A549 (cell line): ENCODE measurements around the gene NTNG2. TPM values are rescaled to one million over a fixed set of nuclear protein-coding genes. Genes with fewer than 3 reads are reported as not detected.

Experiments used
- ATAC-seq, 2 experiments: fragments of 200-7000 bp in 1 of 2; fragments of >200 bp in 1 of 2; cut with Nextera tagmentation in 1 of 2; cut with Tn5 transposase in 1 of 2; 3 replicates each; pipeline versions ENCODE4 v1.8.0 to v1.9.1; 2018 to 2020; ENCODE audit warnings: mild to moderate bottlenecking in 1 of 2, moderate library complexity in 1 of 2
- CTCF ChIA-PET: fragments of 300-600 bp; sonication (Branson Sonifier 250); formaldehyde crosslinking; extraction: SDS; loops from one replicate; lab custom pipeline; 2021; ENCODE audit warnings: antibody characterized with exemption, inconsistent platforms; lab: Yijun Ruan, JAX
- POLR2A ChIA-PET: fragments of 350-600 bp; formaldehyde crosslinking; extraction: SDS; loops from one replicate; lab custom pipeline; 2021; ENCODE audit warnings: antibody characterized with exemption, inconsistent platforms; lab: Yijun Ruan, JAX
- DNase-seq, 2 experiments: peaks; one replicate each; pipeline versions ENCODE4 v3.0.0 to v3.0.0-alpha.2; 2011 to 2016; ENCODE audit warnings: low read depth in 1 of 2, low spot score in 1 of 2
- FAIRE-seq: peaks from 2 replicates; lab custom pipeline; 2011; peaks lifted over from hg19 to GRCh38; lab: Jason Lieb, UNC
- H3K27ac ChIP-seq, 2 experiments: fragments of >200 bp; sonication (Bioruptor Twin); formaldehyde crosslinking; 3 replicates each; pipeline ENCODE4 v1.5.1; 2016 to 2017
- H3K4me1 ChIP-seq: fragments of >200 bp; sonication (Bioruptor Twin); formaldehyde crosslinking; 3 replicates; pipeline ENCODE4 v1.6.1; 2016
- H3K4me2 ChIP-seq: fragments of >200 bp; sonication (Bioruptor Twin); formaldehyde crosslinking; 3 replicates; pipeline ENCODE4 v1.6.1; 2016
- H3K4me3 ChIP-seq: fragments of >200 bp; sonication (Bioruptor Twin); formaldehyde crosslinking; 3 replicates; pipeline ENCODE4 v1.5.1; 2016
- H3K9me3 ChIP-seq: fragments of >200 bp; sonication (Bioruptor Twin); formaldehyde crosslinking; 3 replicates; pipeline ENCODE4 v1.6.1; 2016
- ATOH8 ChIP-seq: fragments of 250-450 bp; sonication (Bioruptor Pico); IDR thresholded peaks from 2 replicates; pipeline ENCODE4 v1.5.0; 2020; ENCODE audit warnings: low read depth, mild to moderate bottlenecking, moderate library complexity
- BHLHE40 ChIP-seq: IDR thresholded peaks from 2 replicates; pipeline ENCODE4 v1.6.1; 2012; ENCODE audit warnings: low read depth, low read length, inconsistent platforms
- CTCF ChIP-seq: fragments of >200 bp; sonication (Bioruptor Twin); formaldehyde crosslinking; IDR thresholded peaks from 3 replicates; pipeline ENCODE4 v1.5.1; 2016
- ELK1 ChIP-seq: fragments of 150-350 bp; IDR thresholded peaks from 2 replicates; pipeline ENCODE4 v1.6.1; 2014; ENCODE audit warnings: low read depth, mild to moderate bottlenecking, low read length
- EP300 ChIP-seq, 2 experiments: fragments of >200 bp; sonication (Bioruptor Twin); formaldehyde crosslinking; IDR thresholded peaks; 2 replicates in 1 of 2; 3 replicates in 1 of 2; pipeline ENCODE4 v1.6.1; 2016 to 2017
- ESRRA ChIP-seq: fragments of 150-350 bp; IDR thresholded peaks from 2 replicates; pipeline ENCODE4 v1.6.1; 2014; ENCODE audit warnings: mild to moderate bottlenecking, low read length, borderline replicate concordance
- FOXS1 ChIP-seq: fragments of 250-450 bp; sonication (Bioruptor Pico); IDR thresholded peaks from 2 replicates; pipeline ENCODE4 v1.5.0; 2020; ENCODE audit warnings: mild to moderate bottlenecking, moderate library complexity
- HMGXB4 ChIP-seq: fragments of 250-450 bp; sonication (Bioruptor Pico); IDR thresholded peaks from 2 replicates; pipeline ENCODE4 v1.5.0; 2021; ENCODE audit warnings: mild to moderate bottlenecking, moderate library complexity, borderline replicate concordance
- JUN ChIP-seq, 2 experiments: fragments of >200 bp; sonication (Bioruptor Twin); formaldehyde crosslinking; IDR thresholded peaks; 2 replicates in 1 of 2; 3 replicates in 1 of 2; pipeline ENCODE4 v1.6.1; 2016 to 2017
- JUNB ChIP-seq: fragments of >200 bp; sonication (Bioruptor Twin); formaldehyde crosslinking; IDR thresholded peaks from 2 replicates; pipeline ENCODE4 v1.6.1; 2016
- KDM5A ChIP-seq: fragments of 200-600 bp; sonication (generic); IDR thresholded peaks from 2 replicates; pipeline ENCODE4 v1.6.1; 2016; ENCODE audit warnings: antibody characterized with exemption, mild to moderate bottlenecking
- MAX ChIP-seq: IDR thresholded peaks from 2 replicates; pipeline ENCODE4 v1.6.1; 2012
- NFE2L2 ChIP-seq: fragments of 150-350 bp; conservative IDR thresholded peaks from 2 replicates; pipeline ENCODE4 v1.6.1; 2014; ENCODE audit warnings: low read length
- NR3C1 ChIP-seq: fragments of >200 bp; sonication (Bioruptor Twin); formaldehyde crosslinking; IDR thresholded peaks from 3 replicates; pipeline ENCODE4 v1.6.1; 2017
- PHF8 ChIP-seq: fragments of 200-600 bp; sonication (generic); IDR thresholded peaks from 2 replicates; pipeline ENCODE4 v1.6.1; 2016; ENCODE audit warnings: low read depth, mild to moderate bottlenecking, antibody characterized with exemption, moderate library complexity, borderline replicate concordance
- TFCP2L1 ChIP-seq: fragments of 250-450 bp; sonication (Bioruptor Pico); IDR thresholded peaks from 2 replicates; pipeline ENCODE4 v1.5.0; 2021; ENCODE audit warnings: mild to moderate bottlenecking
- TP53 ChIP-seq: fragments of 250-450 bp; sonication (Bioruptor Pico); IDR thresholded peaks from 2 replicates; pipeline ENCODE4 v1.5.0; 2021; ENCODE audit warnings: mild to moderate bottlenecking, moderate library complexity
- ZFP36 ChIP-seq: fragments of 450-650 bp; IDR thresholded peaks from 2 replicates; pipeline ENCODE4 v1.6.1; 2014; ENCODE audit warnings: borderline replicate concordance; ENCODE audit not compliant: partially characterized antibody
- ZNF302 ChIP-seq: fragments of 250-450 bp; sonication (Bioruptor Pico); IDR thresholded peaks from 2 replicates; pipeline ENCODE4 v1.9.0; 2021; ENCODE audit warnings: inconsistent platforms, mild to moderate bottlenecking, moderate library complexity
- ZSCAN20 ChIP-seq: fragments of 250-450 bp; sonication (Bioruptor Pico); IDR thresholded peaks from 2 replicates; pipeline ENCODE4 v1.8.0; 2022; ENCODE audit warnings: mild to moderate bottlenecking, moderate library complexity
- WGBS: methylation state at CpG from one replicate; pipeline ENCODE4 v1.1.6; 2017; ENCODE audit errors: missing lambda C conversion rate; 5-methylcytosine and 5-hydroxymethylcytosine counted together
- polyA plus RNA-seq, 4 experiments: library from polyadenylated mRNA; depleted of rRNA in 3 of 4; stranded (reverse); fragments of >200 nt; fragmentation: RNase III in 1 of 4; extraction: RNeasy Plus Mini Kit Qiagen cat#74134 plus additional on column Dnase treatment in 1 of 4; gene quantifications; 2 replicates in 3 of 4; 3 replicates in 1 of 4; pipeline ENCODE4 v1.2.3, GENCODE V29; 2011 to 2017

NTNG2 gene
- polyA plus RNA-seq, 2 of the 4 experiments (the other 2 are of a cell fraction) = 0.52 to 1.0 TPM

- FAIRE-seq (no peak), DNase-seq (no peak), ATAC-seq (no peak)
- H3K9me3 ChIP-seq = peaks cover 16% of the 10 kb centered on the region; the same call in 2 of the 3 replicates
- CTCF ChIA-PET = interaction anchor here (1.1 to 12.7 kb wide), 4 partner anchors 11 to 486 kb away, joined by 3 to 263 read pairs (median 68); no protein-coding TSS in a partner anchor
- POLR2A ChIA-PET = no interaction called here
- no peak for TF ChIP-seq FOXS1 (CRISPR knock-in tag)
- no peak for TF ChIP-seq NFE2L2
- TF ChIP-seq JUN (IDR thresholded peaks at IDR 0.05) = no peak
- TF ChIP-seq NR3C1 = no peak
- TF ChIP-seq KDM5A = no peak
- TF ChIP-seq JUNB = no peak
- no peak for TF ChIP-seq ZSCAN20 (CRISPR knock-in tag)
- TF ChIP-seq TP53 (CRISPR knock-in tag) = no peak
- no peak overlapping the region for H3K4me2 ChIP-seq
- H3K27ac ChIP-seq = no peak overlapping the region
- no peaks in the 10 kb centered on the region for H3K4me1 ChIP-seq
- H3K4me3 ChIP-seq = no peak overlapping the region
- WGBS = 63% methylated on average over 8 of the region's 8 CpGs
These were observed 86.1 kb downstream of the NTNG2 start for GRCh38 chr9:132247942-132248341.

GRCh38 chr9:132249123-132249522, 87.3 kb downstream of the NTNG2 start:
- ATAC-seq (no peak), DNase-seq (no peak), FAIRE-seq (no peak)
- ChIA-PET CTCF (interaction anchor here (1.2 to 12.7 kb wide), 5 partner anchors 10 to 487 kb away, joined by 3 to 263 read pairs (median 62); no protein-coding TSS in a partner anchor), POLR2A (no interaction called here)
- WGBS = 85% methylated on average over 3 of the region's 6 CpGs
- Histone ChIP-seq H3K4me3 (no peak overlapping the region), H3K27ac (no peak overlapping the region), H3K9me3 (peaks cover 16% of the 10 kb centered on the region; the same call in 2 of the 3 replicates), H3K4me1 (no peaks in the 10 kb centered on the region), H3K4me2 (no peak overlapping the region)
- no peak for TF ChIP-seq CTCF
- TF ChIP-seq ELK1 = no peak
- no peak for TF ChIP-seq MAX
- TF ChIP-seq KDM5A = no peak
- TF ChIP-seq ZNF302 (CRISPR knock-in tag) = no peak
- no peak for TF ChIP-seq ATOH8 (CRISPR knock-in tag)
- TF ChIP-seq ZFP36 = no peak
- TF ChIP-seq EP300 (IDR thresholded peaks at IDR 0.05) = no peak
- TF ChIP-seq PHF8 = no peak
- TF ChIP-seq NFE2L2 = no peak

GRCh38 chr9:132249690-132250089, 87.8 kb downstream of the NTNG2 start:
- CTCF ChIA-PET = interaction anchor here (1.4 to 12.7 kb wide), 5 partner anchors 9 to 488 kb away, joined by 4 to 263 read pairs (median 62); no protein-coding TSS in a partner anchor
- H3K27ac ChIP-seq = no peak overlapping the region
- no peak overlapping the region for H3K4me2 ChIP-seq
- no peak overlapping the region for H3K4me3 ChIP-seq
- POLR2A ChIA-PET = no interaction called here
- WGBS = 79% methylated on average over 5 of the region's 8 CpGs
- H3K9me3 ChIP-seq = peaks cover 16% of the 10 kb centered on the region; the same call in 2 of the 3 replicates
- FAIRE-seq = no peak
- TF ChIP-seq BHLHE40 = no peak
- TF ChIP-seq HMGXB4 (CRISPR knock-in tag) = no peak
- no peak for TF ChIP-seq TFCP2L1 (CRISPR knock-in tag)
- no peak for TF ChIP-seq FOXS1 (CRISPR knock-in tag)
- no peak for TF ChIP-seq ESRRA
- TF ChIP-seq ZFP36 = no peak
- TF ChIP-seq, all 56 proteins: peak for 0
- H3K4me1 ChIP-seq = no peaks in the 10 kb centered on the region
- ATAC-seq (no peak), DNase-seq (no peak)
